NCI-H345 treated with DMSO at 0.1 percent for 48 hours (cell line): ENCODE results near the gene ERMAP.
"Not testable (repeated sequence)": the region's sequence is repeated elsewhere in the genome, so short reads cannot be mapped to it uniquely, and the experiment has no call there.

Experiments used
- DNase-seq: peaks from one replicate; lab custom pipeline; 2025; ENCODE audit not compliant: unreplicated experiment; lab: John Stamatoyannopoulos, UW

The ERMAP gene

DNA sequence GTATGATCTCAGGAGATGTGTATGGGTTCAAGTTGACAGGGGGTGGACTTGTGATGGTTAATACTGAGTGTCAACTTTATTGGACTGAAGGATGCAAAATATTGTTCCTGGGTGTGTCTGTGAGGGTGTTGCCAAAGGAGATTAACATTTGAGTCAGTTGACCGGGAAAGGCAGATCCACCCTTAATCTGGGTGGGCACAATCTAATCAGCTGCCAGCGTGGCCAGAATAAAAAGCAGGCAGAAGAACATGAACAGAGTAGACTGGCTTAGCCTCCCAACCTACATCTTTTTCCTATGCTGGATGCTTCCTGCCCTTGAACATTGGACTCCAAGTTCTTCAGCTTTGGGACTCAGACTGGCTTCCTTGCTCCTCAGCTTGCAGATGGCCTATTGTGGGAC is 52.8 kb downstream of the ERMAP start:
- DNase-seq: not testable (repeated sequence)

GRCh38 chr1:42873108-42873507 is 56.2 kb downstream of the ERMAP start:
- not testable (repeated sequence) for DNase-seq

DNA sequence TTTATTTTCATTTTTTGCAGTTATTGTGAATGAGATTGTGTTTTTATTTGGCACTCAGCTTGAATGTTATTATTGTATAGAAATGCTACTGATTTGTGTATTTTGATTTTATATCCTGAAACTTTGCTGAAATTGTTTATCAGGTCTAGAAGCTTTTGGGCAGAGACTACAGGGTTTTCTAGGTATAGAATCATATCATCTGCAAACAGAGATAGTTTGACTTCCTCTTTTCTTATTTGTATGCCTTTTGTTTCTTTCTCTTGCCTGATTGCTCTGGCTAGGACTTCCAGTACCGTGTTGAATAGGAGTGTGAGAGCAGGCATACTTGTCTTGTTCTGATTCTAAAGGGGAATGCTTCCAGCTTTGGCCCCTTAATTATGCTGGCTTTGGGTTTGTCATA is 56.7 kb downstream of the ERMAP start:
- no peak for DNase-seq

- no peak for DNase-seq
Measured at GRCh38 chr1:42876009-42876408, 59.1 kb downstream of the ERMAP start.

DNA sequence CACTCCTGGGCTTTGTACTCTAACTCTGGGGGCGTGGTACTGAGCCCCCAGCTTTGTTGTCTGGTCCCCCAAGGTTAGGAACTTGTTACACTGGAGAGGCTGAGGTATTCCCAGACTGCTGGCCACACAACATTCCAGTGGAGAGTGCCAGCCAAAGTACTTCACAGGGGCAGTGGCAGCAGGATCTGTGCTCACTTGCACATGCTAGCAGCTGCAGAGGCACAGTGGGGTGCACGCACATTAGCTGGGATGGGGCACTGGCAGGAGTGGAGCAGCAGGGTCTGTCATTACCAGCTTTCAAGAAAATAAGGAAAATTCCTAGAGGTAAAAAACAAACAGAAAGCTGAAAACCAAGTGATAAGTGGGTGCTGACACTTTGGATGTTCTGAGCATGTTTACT is 60.5 kb downstream of the ERMAP start:
- DNase-seq: no peak

GRCh38 chr1:42880384-42880783 is 63.5 kb downstream of the ERMAP start:
- DNase-seq: no peak

DNA sequence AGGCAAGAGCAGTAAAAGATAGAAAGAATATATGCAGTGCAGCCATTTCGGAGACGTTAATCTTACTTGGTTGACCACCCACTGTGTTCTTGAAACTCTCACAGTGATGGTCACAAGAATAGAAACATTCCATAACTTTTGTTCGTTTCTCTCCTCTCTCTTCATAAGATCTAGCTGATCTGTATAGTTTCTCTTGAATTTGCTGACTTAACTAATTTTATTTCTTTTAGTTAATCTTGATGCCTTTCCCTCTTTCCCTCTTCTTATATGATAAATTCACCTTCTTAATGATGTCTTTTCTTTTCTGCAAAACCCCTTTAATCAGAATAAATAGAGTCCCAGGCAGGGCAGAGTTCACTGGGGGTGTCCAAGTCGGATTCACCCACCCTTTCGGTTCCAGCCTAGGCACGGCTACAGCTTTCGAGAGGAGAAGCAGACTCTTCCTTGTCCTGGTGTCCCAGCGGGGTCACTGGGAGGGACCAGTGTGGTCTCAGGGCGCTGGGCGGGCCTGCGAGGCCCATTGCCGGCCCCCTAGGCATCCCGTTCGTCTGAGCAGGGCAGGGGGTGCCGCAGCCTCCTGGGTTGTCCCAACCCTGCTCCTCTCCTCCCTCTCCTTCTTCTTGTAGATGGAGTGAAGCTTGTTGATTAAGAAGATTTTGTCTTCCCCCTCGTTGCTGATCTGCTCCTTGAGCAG is 69.3 kb downstream of the ERMAP start:
- no peak for DNase-seq

DNA sequence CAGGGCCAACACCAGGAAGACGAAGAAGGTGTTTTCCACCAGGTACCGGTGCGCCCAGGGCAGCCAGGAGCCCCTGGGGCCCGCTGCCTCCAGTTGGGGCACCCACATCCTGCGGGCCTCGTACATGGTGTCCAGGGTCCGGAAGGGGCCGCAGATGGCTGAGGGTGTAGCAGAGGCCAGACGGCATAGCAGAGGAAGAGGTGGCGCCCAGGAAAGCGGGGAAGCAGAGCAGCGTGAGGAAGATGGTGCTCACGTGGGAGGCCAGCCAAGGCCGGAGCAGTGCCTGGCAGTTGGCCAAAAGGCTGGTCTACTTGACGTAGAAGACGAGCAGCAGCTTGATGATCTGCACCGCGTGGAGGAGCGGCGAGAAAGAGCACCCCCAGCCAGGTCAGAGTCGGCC is 69.9 kb downstream of the ERMAP start:
- no peak for DNase-seq

DNA sequence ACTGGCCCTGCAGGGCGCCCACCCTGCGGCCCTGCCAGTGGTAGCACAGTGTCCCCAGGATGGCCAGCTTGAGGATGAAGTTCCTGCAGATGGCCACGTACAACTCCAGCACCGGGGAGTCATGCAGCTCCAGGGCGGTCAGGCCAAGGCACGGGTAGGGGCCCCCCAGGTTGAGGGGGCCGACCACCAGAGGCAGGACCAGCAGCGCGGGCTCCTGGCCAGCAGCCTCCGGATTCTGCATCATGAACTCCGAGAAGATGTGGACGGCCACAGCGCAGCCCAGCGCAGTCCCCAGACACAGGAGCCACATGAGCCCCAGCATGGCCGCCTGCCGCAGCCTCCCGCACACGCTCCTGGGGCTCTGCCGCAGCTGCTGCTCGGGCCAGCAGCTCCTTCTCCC is 70.4 kb downstream of the ERMAP start:
- DNase-seq: no peak

GRCh38 chr1:42888013-42888633 is 71.2 kb downstream of the ERMAP start:
- DNase-seq: no peak

GRCh38 chr1:42889264-42889663 is 72.3 kb downstream of the ERMAP start:
- no peak for DNase-seq

GRCh38 chr1:42891465-42892138 is 74.7 kb downstream of the ERMAP start:
- peak; percentile 19 for DNase-seq
